K562 (cell line): Measurements from ENCODE around the gene OMP. TPM values are rescaled to one million over a fixed set of nuclear protein-coding genes. Genes with fewer than 3 reads are reported as not detected.

Source experiments
- ADNP ChIP-seq: fragments of 200-800 bp; sonication (Bioruptor generic); IDR thresholded peaks from 2 replicates; pipeline ENCODE4 v1.6.1; 2016; ENCODE audit warnings: missing genetic modification characterization, missing compliant biosample characterization
- CHCHD3 ChIP-seq: fragments of 250-450 bp; sonication (Bioruptor Pico); IDR thresholded peaks from 2 replicates; pipeline ENCODE4 v2.1.2; 2022; ENCODE audit warnings: mild to moderate bottlenecking
- CTBP1 ChIP-seq: fragments of 450-650 bp; IDR thresholded peaks from 2 replicates; pipeline ENCODE4 v1.6.1; 2016; ENCODE audit warnings: borderline replicate concordance
- MTF1 ChIP-seq: fragments of 250-450 bp; sonication (Bioruptor Pico); IDR thresholded peaks from 2 replicates; pipeline ENCODE4 v1.9.0; 2021; ENCODE audit warnings: moderate library complexity, mild to moderate bottlenecking, inconsistent platforms, borderline replicate concordance
- POLR2G ChIP-seq: fragments of 200-400 bp; formaldehyde crosslinking; IDR thresholded peaks from 2 replicates; pipeline ENCODE4 v1.6.1; 2017; ENCODE audit warnings: low read depth, mild to moderate bottlenecking, antibody characterized with exemption, low read length, moderate library complexity
- SREBF2 ChIP-seq: sonication (generic); formaldehyde crosslinking; IDR thresholded peaks from 2 replicates; pipeline ENCODE4 v1.4.0; 2020; ENCODE audit warnings: mild to moderate bottlenecking, missing genetic modification reagents
- XRCC3 ChIP-seq: fragments of 450-650 bp; IDR thresholded peaks from 2 replicates; pipeline ENCODE4 v1.6.1; 2017; ENCODE audit warnings: mild to moderate bottlenecking, moderate library complexity
- ZNF274 ChIP-seq: IDR thresholded peaks from 2 replicates; pipeline ENCODE4 v1.6.1; 2011; ENCODE audit warnings: low read depth, mild to moderate bottlenecking, low read length, moderate library complexity, borderline replicate concordance
- ZNF324 ChIP-seq: fragments of 250-450 bp; sonication (Bioruptor Pico); IDR thresholded peaks from 2 replicates; pipeline ENCODE4 v1.4.0; 2020; ENCODE audit warnings: mild to moderate bottlenecking
- ZNF431 ChIP-seq: sonication (generic); formaldehyde crosslinking; IDR thresholded peaks from 2 replicates; pipeline ENCODE4 v1.8.0; 2022; ENCODE audit warnings: mild to moderate bottlenecking, missing genetic modification reagents
- polyA plus RNA-seq, 8 experiments: library from polyadenylated mRNA; depleted of rRNA in 4 of 8; stranded (reverse) in 5 of 8; unstranded in 3 of 8; fragments of >200 nt; fragmentation: Nextera tagmentation in 2 of 8; fragmentation: Illumina TruSeq in 1 of 8; extraction: Ambion mirVana in 2 of 8; extraction: Trizol in 1 of 8; gene quantifications; 2 replicates each; pipeline versions ENCODE4 v1.2.1 to v1.2.3, GENCODE V29; 2011 to 2014; ENCODE audit warnings: inconsistent platforms in 1 of 8, missing spikeins in 1 of 8
- total RNA-seq, 7 experiments: library from RNA; depleted of rRNA in 6 of 7; stranded (reverse); fragments of >200 nt in 6 of 7; fragmentation: Illumina TruSeq in 2 of 7; extraction: Trizol in 2 of 7; gene quantifications; 2 replicates each; pipeline versions ENCODE4 v1.2.1 to v1.2.3, GENCODE V29; 2011 to 2021; ENCODE audit warnings: low replicate concordance in 1 of 7
- TF ChIP-seq, protein P1 (sequence below): fragments of 250-450 bp; sonication (Bioruptor Pico); IDR thresholded peaks from 2 replicates; pipeline ENCODE4 v1.5.1; 2021; ENCODE audit warnings: mild to moderate bottlenecking
- TF ChIP-seq, protein P2 (sequence below): IDR thresholded peaks from 2 replicates; pipeline ENCODE4 v1.6.1; 2014; ENCODE audit warnings: antibody characterized with exemption
- TF ChIP-seq, protein P3 (sequence below): sonication (generic); formaldehyde crosslinking; IDR thresholded peaks from 2 replicates; pipeline ENCODE4 v1.8.1; 2022; ENCODE audit warnings: missing genetic modification reagents

The OMP gene
- total and polyA plus RNA-seq, 9 of the 15 experiments (the other 6 are each of a cell fraction or from before 2014, with no cell fraction given): not detected

DNA sequence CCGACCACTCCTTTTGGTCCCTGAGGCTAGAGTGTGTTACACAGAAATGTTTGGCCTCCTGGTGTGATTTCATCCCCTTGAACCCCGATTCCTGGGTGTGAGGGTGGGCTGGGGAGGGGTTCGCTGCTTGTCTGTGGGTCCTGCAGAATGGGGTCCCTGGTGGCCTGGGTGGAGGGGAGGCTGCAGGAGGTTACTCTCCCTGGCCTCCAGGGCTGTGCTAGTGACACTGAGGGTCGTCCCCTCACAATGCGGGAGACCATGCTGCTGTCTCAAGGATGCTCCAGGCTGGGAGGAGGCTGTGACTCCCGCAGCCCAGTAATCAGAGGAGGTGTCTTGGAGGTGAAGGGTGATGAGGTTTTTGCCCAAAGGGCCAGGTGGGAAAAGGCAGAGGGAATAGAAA is 17.0 kb upstream of the OMP start (continued):
- TF ChIP-seq, protein P1, sequence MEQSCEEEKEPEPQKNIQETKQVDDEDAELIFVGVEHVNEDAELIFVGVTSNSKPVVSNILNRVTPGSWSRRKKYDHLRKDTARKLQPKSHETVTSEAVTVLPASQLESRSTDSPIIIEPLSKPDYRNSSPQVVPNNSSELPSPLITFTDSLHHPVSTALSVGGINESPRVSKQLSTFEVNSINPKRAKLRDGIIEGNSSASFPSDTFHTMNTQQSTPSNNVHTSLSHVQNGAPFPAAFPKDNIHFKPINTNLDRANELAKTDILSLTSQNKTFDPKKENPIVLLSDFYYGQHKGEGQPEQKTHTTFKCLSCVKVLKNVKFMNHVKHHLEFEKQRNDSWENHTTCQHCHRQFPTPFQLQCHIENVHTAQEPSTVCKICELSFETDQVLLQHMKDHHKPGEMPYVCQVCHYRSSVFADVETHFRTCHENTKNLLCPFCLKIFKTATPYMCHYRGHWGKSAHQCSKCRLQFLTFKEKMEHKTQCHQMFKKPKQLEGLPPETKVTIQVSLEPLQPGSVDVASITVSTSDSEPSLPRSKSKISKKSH (CRISPR knock-in tag): no peak
- TF ChIP-seq POLR2G (no peak), XRCC3 (no peak), SREBF2 (CRISPR knock-in tag) (no peak), CTBP1 (no peak), ZNF431 (CRISPR knock-in tag) (no peak), ZNF274 (no peak), MTF1 (CRISPR knock-in tag) (no peak), ADNP (tag) (no peak), ZNF324 (CRISPR knock-in tag) (no peak), CHCHD3 (no peak)
- TF ChIP-seq, protein P2, sequence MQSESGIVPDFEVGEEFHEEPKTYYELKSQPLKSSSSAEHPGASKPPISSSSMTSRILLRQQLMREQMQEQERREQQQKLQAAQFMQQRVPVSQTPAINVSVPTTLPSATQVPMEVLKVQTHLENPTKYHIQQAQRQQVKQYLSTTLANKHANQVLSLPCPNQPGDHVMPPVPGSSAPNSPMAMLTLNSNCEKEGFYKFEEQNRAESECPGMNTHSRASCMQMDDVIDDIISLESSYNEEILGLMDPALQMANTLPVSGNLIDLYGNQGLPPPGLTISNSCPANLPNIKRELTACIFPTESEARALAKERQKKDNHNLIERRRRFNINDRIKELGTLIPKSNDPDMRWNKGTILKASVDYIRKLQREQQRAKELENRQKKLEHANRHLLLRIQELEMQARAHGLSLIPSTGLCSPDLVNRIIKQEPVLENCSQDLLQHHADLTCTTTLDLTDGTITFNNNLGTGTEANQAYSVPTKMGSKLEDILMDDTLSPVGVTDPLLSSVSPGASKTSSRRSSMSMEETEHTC: no peak
- TF ChIP-seq, protein P3, sequence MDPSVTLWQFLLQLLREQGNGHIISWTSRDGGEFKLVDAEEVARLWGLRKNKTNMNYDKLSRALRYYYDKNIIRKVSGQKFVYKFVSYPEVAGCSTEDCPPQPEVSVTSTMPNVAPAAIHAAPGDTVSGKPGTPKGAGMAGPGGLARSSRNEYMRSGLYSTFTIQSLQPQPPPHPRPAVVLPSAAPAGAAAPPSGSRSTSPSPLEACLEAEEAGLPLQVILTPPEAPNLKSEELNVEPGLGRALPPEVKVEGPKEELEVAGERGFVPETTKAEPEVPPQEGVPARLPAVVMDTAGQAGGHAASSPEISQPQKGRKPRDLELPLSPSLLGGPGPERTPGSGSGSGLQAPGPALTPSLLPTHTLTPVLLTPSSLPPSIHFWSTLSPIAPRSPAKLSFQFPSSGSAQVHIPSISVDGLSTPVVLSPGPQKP (CRISPR knock-in tag): no peak
